MM.1S (cell line): ENCODE measurements around the gene HELLS.

ENCODE experiments used
- DNase-seq: peaks from one replicate; pipeline ENCODE4 v3.0.0-alpha.2; 2015
- H2AFZ ChIP-seq: fragments of 300-600 bp; sonication (generic); 2 replicates; pipeline ENCODE4 v1.6.0; 2016; ENCODE audit warnings: antibody characterized with exemption, low read length
- H3F3A ChIP-seq: fragments of 300-600 bp; sonication (generic); 2 replicates; pipeline ENCODE4 v1.6.1; 2016; ENCODE audit warnings: mild to moderate bottlenecking, antibody characterized with exemption, low read length, moderate library complexity, mixed read lengths; ENCODE audit not compliant: insufficient read depth
- H3K27ac ChIP-seq: fragments of 300-600 bp; sonication (generic); 2 replicates; pipeline ENCODE4 v1.5.1; 2016; ENCODE audit warnings: mild to moderate bottlenecking, low read length
- H3K27me3 ChIP-seq: fragments of 300-600 bp; sonication (generic); replicated peaks from 2 replicates; pipeline ENCODE4 v1.6.0; 2016; ENCODE audit warnings: low read length; ENCODE audit not compliant: insufficient read depth
- H3K36me3 ChIP-seq: fragments of 300-600 bp; sonication (generic); replicated peaks from 2 replicates; pipeline ENCODE4 v1.6.1; 2016; ENCODE audit warnings: mild to moderate bottlenecking, low read length, mixed read lengths; ENCODE audit not compliant: insufficient read depth
- H3K4me1 ChIP-seq: fragments of 300-600 bp; sonication (generic); 2 replicates; pipeline ENCODE4 v1.6.1; 2016; ENCODE audit warnings: low read length, mixed read lengths
- H3K4me2 ChIP-seq: fragments of 300-600 bp; sonication (generic); 2 replicates; pipeline ENCODE4 v1.6.0; 2016; ENCODE audit warnings: low read depth, low read length
- H3K4me3 ChIP-seq: fragments of 300-600 bp; sonication (generic); 2 replicates; pipeline ENCODE4 v1.5.1; 2016; ENCODE audit warnings: low read length, mixed read lengths
- H3K79me2 ChIP-seq: fragments of 300-600 bp; sonication (generic); 2 replicates; pipeline ENCODE4 v1.6.1; 2016; ENCODE audit warnings: mixed run types, low read length, mixed read lengths
- H3K9ac ChIP-seq: fragments of 300-600 bp; sonication (generic); 2 replicates; pipeline ENCODE4 v1.6.1; 2016; ENCODE audit warnings: low read length, mixed read lengths
- H3K9me2 ChIP-seq: fragments of 300-600 bp; sonication (generic); replicated peaks from 2 replicates; pipeline ENCODE4 v1.6.1; 2016; ENCODE audit warnings: mild to moderate bottlenecking, low read length, mixed read lengths; ENCODE audit not compliant: insufficient read depth
- H3K9me3 ChIP-seq: fragments of 300-600 bp; sonication (generic); replicated peaks from 2 replicates; pipeline ENCODE4 v1.6.1; 2016; ENCODE audit warnings: mild to moderate bottlenecking, low read length, mixed read lengths; ENCODE audit not compliant: insufficient read depth
- H4K20me1 ChIP-seq: fragments of 300-600 bp; sonication (generic); 2 replicates; pipeline ENCODE4 v1.6.1; 2016; ENCODE audit warnings: mild to moderate bottlenecking, low read length, moderate library complexity, mixed read lengths; ENCODE audit not compliant: insufficient read depth
- EZH2 ChIP-seq: fragments of 300-600 bp; sonication (generic); optimal IDR thresholded peaks from 2 replicates; pipeline ENCODE3; 2017; ENCODE audit warnings: low read depth, mild to moderate bottlenecking, antibody characterized with exemption, low read length, mixed read lengths
- EZH2phosphoT487 ChIP-seq: fragments of 300-600 bp; sonication (generic); IDR thresholded peaks from 2 replicates; pipeline ENCODE4 v1.6.1; 2018; ENCODE audit warnings: antibody characterized with exemption, low read length
- TF ChIP-seq, protein P1 (sequence below): fragments of 300-600 bp; sonication (generic); IDR thresholded peaks from 2 replicates; pipeline ENCODE4 v1.5.1; 2016; ENCODE audit warnings: antibody characterized with exemption, low read length, mixed read lengths

HELLS gene

DNA sequence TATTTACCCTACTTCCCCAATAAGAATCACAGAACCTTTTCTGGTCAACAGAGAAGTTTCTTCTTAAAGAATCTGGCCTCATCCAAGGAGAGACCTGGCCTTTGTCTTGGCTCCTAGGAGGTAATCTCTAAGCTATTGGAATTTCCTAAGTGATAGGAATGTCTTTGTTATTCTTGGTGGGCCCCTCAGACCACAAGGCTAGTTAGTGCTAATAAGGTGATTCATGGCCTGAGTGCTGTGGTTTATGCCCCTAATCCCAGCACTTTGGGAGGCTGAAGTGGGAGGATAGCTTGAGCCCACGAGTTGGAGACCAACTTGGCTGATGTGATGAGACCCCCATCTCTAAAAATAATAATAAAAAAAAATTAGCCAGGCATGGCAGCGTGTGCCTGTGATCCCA, 78.0 kb downstream of the HELLS start:
- TF ChIP-seq EZH2phosphoT487 (no peak), EZH2 (no peak)
- TF ChIP-seq, protein P1, sequence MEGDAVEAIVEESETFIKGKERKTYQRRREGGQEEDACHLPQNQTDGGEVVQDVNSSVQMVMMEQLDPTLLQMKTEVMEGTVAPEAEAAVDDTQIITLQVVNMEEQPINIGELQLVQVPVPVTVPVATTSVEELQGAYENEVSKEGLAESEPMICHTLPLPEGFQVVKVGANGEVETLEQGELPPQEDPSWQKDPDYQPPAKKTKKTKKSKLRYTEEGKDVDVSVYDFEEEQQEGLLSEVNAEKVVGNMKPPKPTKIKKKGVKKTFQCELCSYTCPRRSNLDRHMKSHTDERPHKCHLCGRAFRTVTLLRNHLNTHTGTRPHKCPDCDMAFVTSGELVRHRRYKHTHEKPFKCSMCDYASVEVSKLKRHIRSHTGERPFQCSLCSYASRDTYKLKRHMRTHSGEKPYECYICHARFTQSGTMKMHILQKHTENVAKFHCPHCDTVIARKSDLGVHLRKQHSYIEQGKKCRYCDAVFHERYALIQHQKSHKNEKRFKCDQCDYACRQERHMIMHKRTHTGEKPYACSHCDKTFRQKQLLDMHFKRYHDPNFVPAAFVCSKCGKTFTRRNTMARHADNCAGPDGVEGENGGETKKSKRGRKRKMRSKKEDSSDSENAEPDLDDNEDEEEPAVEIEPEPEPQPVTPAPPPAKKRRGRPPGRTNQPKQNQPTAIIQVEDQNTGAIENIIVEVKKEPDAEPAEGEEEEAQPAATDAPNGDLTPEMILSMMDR, result no peak
- H2AFZ ChIP-seq, result no peak overlapping the region
- H3K9ac ChIP-seq, result no peak overlapping the region
- H3K27ac ChIP-seq, result no peak overlapping the region
- no peaks in the 10 kb centered on the region for H3K9me2 ChIP-seq
- H3K27me3 ChIP-seq, result no peaks in the 10 kb centered on the region
- H3K4me3 ChIP-seq, result no peak overlapping the region
- H3K4me1 ChIP-seq, result no peaks in the 10 kb centered on the region
- DNase-seq, result no peak
- H3K4me2 ChIP-seq, result no peak overlapping the region
- no peaks in the 10 kb centered on the region for H3K9me3 ChIP-seq
- no peaks in the 10 kb centered on the region for H4K20me1 ChIP-seq
- no peaks in the 10 kb centered on the region for H3K36me3 ChIP-seq
- no peaks in the 10 kb centered on the region for H3K79me2 ChIP-seq
- H3F3A ChIP-seq, result no peaks in the 10 kb centered on the region

DNA sequence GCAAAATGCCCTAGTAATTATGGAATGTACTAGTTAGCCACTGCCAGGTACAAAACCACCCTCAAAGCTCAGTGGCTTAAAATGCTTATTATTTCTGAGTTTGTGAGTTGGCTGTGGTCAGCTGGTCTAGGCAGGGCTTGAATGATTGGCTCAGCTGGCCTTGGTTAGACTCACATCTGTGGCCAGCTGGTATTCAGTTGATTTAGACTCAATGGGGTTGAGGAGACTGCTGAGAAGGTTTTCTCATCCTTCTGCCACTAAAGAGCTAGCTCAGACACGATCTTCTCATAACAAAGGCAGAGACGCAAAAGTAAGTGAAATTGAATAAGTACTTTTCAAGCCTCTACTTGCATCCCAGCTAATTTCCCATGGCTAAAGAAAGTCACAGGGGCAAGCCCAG, 80.9 kb downstream of the HELLS start:
- no peak for DNase-seq
- Histone ChIP-seq H2AFZ (no peak overlapping the region), H3K9ac (no peak overlapping the region), H3K9me2 (no peaks in the 10 kb centered on the region), H3K27me3 (no peaks in the 10 kb centered on the region), H3K79me2 (no peaks in the 10 kb centered on the region), H3K27ac (no peak overlapping the region), H3K4me2 (no peak overlapping the region), H3K4me3 (no peak overlapping the region), H3K36me3 (no peaks in the 10 kb centered on the region), H3K4me1 (no peaks in the 10 kb centered on the region), H3K9me3 (no peaks in the 10 kb centered on the region), H4K20me1 (no peaks in the 10 kb centered on the region), H3F3A (no peaks in the 10 kb centered on the region)
- TF ChIP-seq EZH2phosphoT487, result no peak
- TF ChIP-seq, protein P1, result no peak
- TF ChIP-seq EZH2, result no peak

DNA sequence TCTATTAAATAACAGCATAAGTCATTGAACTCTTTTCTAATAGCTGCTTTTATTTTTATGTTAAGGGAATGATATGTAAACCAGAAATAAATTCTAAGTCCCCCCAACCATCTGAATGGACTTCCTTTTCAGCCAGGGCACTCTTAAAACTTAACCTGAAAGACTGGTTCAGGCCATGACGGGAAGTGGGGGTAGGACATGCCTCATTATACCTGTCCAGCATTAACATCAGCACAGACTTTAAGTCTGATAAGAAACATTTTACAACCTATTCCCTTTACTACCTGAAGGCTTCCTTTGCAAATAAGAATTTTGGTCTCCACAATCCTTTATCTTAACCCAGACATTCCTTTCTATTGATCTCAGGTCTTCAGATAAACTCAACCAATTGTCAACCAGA, 81.9 kb downstream of the HELLS start:
- no peak for DNase-seq
- Histone ChIP-seq H3K27ac (no peak overlapping the region), H2AFZ (no peak overlapping the region)

More for the DNA sequence above, 81.9 kb downstream of the HELLS start:
- Histone ChIP-seq H3K4me3 (no peak overlapping the region), H3K27me3 (no peaks in the 10 kb centered on the region), H3K79me2 (no peaks in the 10 kb centered on the region), H4K20me1 (no peaks in the 10 kb centered on the region), H3K4me2 (no peak overlapping the region), H3K9me2 (no peaks in the 10 kb centered on the region), H3K4me1 (no peaks in the 10 kb centered on the region), H3K9me3 (no peaks in the 10 kb centered on the region), H3K9ac (no peak overlapping the region), H3F3A (no peaks in the 10 kb centered on the region), H3K36me3 (no peaks in the 10 kb centered on the region)
- TF ChIP-seq, protein P1, result no peak
- TF ChIP-seq EZH2 (no peak), EZH2phosphoT487 (no peak)
